Measurements from ENCODE around the gene OXA1L.
A peak's percentile ranks its signal among the peaks of the same experiment; 100 is the strongest.

Gene OXA1L

DNA sequence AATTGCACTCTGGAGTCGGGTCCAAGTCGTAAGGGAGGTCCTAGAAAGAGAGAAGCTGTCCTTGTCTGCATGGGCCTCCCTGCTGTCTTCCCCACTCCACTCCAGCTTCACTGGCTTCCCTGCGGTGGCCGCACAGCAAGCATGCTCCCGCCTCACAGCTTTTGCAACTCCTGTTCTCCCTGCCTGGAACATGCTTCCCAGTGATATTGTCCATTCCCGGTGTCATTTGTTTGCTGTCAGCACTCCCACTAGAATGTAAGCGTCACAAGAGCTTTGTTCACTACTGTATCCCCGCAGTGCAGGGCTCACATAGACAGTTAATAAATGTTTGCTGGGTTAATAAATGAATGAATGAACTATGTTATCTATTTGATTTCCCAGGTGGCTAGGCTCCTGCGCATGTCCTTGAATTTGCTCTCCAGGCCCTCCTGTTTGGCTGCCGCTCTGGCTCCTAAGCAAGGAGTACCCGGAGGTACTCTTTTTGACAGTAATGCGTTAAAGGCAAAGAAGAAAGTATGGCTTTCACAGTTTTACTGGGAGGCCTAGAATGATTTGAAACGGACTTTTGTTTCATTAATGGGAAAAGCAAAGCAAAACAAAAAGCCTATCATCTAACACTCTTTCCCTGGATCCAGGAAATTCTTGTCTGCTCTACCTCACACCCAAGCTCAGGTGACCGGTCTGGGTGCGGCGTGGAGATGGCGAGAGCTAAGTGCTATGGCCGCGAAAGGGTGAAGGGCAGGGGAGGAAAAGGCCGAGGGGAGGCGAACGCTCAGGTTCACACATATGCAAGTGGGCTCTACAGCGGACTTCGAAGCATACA, 54.9 kb downstream of the OXA1L start:
- no peak for DNase-seq (ENCODE audit: low read depth)
- no peak overlapping the region for H3K4me3 ChIP-seq (ENCODE audit: low read depth, low read length)

- peak overlapping the region; percentile 3 for H3K4me3 ChIP-seq (ENCODE audit: low read depth, low read length)
- DNase-seq (ENCODE audit: low read depth): no peak
These were observed 55.6 kb downstream of the OXA1L start for GRCh38 chr14:22822016-22822570.
